ENCODE results near the gene CRIP2. TPM values are rescaled to one million over a fixed set of nuclear protein-coding genes. Genes with fewer than 3 reads are reported as not detected.

CRIP2 gene
- total RNA-seq, 1 experiment from 2014 or later = 1.5 TPM

DNA sequence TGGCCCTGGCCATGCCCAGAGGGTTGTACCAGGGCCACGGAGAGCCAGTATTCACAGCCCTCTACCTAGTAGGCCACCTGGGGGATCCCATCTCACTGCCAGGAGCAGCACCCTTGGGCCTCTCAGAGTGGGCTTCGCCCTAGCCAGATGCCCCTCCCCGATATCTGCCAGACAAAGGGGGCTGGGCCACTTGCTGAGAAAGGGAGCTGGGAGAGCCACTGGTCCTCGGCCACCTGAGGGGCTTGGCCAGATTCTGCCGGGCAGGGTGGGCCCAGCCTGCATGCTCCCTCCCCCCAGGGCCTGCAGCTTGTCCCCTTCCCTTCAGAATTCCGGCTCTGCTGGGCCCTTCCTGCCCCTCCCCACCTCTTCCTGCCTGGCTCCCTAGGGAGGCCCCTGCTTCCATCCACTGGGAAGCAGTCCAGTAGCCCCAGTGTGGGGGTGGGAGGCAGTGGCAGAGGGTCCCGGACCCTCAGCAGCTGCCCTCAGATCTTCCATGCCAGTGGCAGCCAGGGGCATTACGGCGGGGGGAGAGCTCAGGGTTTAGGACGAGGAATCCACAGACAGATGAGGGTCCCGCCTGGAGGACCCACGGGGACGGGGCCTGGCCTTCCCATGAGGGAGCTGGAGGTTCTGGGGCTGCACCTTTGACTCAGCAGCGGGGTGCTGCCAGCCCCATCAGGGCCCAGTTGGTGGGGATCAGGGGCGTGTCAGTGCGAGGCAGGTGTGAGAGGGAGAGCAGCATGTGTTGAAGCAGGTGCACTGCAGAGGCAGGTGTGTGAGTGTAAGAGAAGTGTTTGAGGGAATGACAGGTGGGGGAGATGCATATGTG lies 2.4 kb downstream of the CRIP2 start:
- Histone ChIP-seq H3K27me3 (replicated peaks; ENCODE audit: control insufficient read depth, insufficient read depth, low read length) (no peaks in the 10 kb centered on the region; the same call in 1 of the 2 replicates), H3K36me3 (ENCODE audit: control insufficient read depth, insufficient read depth, low read length) (no peaks in the 10 kb centered on the region), H3K9me3 (no peaks in the 10 kb centered on the region), H3K4me1 (peaks cover 27% of the 10 kb centered on the region), H3K4me3 (ENCODE audit: low read depth, low read length) (no peak overlapping the region)
- no peaks in the 10 kb centered on the region for H3K9me3 Mint-ChIP-seq (ENCODE audit: unreplicated experiment)
- DNase-seq = no peak
- ChIA-PET POLR2A (no interaction called here), CTCF (no interaction called here)
- H3K27ac Mint-ChIP-seq (ENCODE audit: unreplicated experiment) = peak overlapping the region; percentile 26
- peaks cover 9% of the 10 kb centered on the region for H3K36me3 Mint-ChIP-seq (ENCODE audit: insufficient read depth, unreplicated experiment)
- TF ChIP-seq, protein P1, sequence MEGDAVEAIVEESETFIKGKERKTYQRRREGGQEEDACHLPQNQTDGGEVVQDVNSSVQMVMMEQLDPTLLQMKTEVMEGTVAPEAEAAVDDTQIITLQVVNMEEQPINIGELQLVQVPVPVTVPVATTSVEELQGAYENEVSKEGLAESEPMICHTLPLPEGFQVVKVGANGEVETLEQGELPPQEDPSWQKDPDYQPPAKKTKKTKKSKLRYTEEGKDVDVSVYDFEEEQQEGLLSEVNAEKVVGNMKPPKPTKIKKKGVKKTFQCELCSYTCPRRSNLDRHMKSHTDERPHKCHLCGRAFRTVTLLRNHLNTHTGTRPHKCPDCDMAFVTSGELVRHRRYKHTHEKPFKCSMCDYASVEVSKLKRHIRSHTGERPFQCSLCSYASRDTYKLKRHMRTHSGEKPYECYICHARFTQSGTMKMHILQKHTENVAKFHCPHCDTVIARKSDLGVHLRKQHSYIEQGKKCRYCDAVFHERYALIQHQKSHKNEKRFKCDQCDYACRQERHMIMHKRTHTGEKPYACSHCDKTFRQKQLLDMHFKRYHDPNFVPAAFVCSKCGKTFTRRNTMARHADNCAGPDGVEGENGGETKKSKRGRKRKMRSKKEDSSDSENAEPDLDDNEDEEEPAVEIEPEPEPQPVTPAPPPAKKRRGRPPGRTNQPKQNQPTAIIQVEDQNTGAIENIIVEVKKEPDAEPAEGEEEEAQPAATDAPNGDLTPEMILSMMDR (IDR thresholded peaks at IDR 0.05; ENCODE audit: insufficient read depth in 1 of 2, low read depth in 1 of 2, low read length in 1 of 2, severe bottlenecking in 1 of 2, unreplicated experiment in 1 of 2) = no peak
- no peak overlapping the region for H3K4me3 Mint-ChIP-seq (ENCODE audit: unreplicated experiment)
- BruUV-seq (replicated peaks) = no TSS peak
- peaks cover 8% of the 10 kb centered on the region for H3K4me1 Mint-ChIP-seq (ENCODE audit: low read depth, unreplicated experiment)
- H3K27me3 Mint-ChIP-seq (ENCODE audit: insufficient read depth, unreplicated experiment) = peaks cover 7% of the 10 kb centered on the region
- intact Hi-C loops (cut with micrococcal nuclease; ENCODE audit: unreplicated experiment) = no loop called here

DNA sequence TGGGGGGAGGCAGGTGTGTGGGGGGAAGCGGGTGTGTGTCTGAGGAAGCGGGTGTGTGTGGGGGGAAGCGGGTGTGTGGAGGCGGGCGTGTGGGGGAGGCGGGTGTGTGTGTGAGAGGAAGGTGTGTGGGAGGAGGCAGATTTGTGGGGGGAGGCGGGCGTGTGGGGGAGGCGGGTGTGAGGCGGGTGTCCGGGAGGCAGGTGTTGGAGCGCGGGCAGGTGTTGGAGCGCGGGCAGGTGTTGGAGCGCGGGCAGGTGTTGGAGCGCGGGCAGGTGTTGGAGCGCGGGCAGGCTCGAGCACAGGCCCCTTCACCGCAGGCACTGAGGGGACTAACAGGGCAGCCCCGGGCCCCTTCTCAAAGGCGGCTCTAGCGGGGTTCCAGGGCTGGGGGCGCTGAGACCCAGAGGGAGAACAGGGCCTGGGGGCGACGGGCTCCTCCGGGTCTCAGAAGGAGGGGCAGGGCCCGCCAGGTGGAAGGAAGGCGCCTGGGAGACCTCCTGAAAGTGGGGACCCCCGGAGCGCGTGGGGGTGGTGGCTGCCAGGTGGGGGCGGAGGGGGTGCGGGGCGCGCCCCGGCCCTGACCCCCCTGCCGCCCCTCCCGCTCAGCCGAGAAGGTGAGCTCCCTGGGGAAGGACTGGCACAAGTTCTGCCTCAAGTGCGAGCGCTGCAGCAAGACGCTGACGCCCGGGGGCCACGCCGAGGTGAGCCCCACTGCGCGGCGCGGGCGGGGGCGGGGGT lies 3.2 kb downstream of the CRIP2 start:
- TF ChIP-seq, protein P1 (IDR thresholded peaks at IDR 0.05; ENCODE audit: insufficient read depth in 1 of 2, low read depth in 1 of 2, low read length in 1 of 2, severe bottlenecking in 1 of 2, unreplicated experiment in 1 of 2) = no peak
- Histone ChIP-seq H3K4me1 (peaks cover 31% of the 10 kb centered on the region), H3K9me3 (no peaks in the 10 kb centered on the region), H3K27me3 (replicated peaks; ENCODE audit: control insufficient read depth, insufficient read depth, low read length) (no peaks in the 10 kb centered on the region; the same call in 1 of the 2 replicates), H3K4me3 (ENCODE audit: low read depth, low read length) (peak overlapping the region; percentile 10; the same call in 1 of the 2 replicates), H3K36me3 (ENCODE audit: control insufficient read depth, insufficient read depth, low read length) (no peaks in the 10 kb centered on the region)
- DNase-seq = no peak
- Mint-ChIP-seq H3K9me3 (ENCODE audit: unreplicated experiment) (no peaks in the 10 kb centered on the region), H3K27ac (ENCODE audit: unreplicated experiment) (peak overlapping the region; percentile 26), H3K27me3 (ENCODE audit: insufficient read depth, unreplicated experiment) (peaks cover 7% of the 10 kb centered on the region), H3K4me1 (ENCODE audit: low read depth, unreplicated experiment) (peaks cover 13% of the 10 kb centered on the region), H3K36me3 (ENCODE audit: insufficient read depth, unreplicated experiment) (peaks cover 9% of the 10 kb centered on the region), H3K4me3 (ENCODE audit: unreplicated experiment) (no peak overlapping the region)
- intact Hi-C loops (cut with micrococcal nuclease; ENCODE audit: unreplicated experiment) = no loop called here
- no TSS peak for BruUV-seq (replicated peaks)
- ChIA-PET POLR2A (no interaction called here), CTCF (interaction anchor here (0.6 to 0.8 kb wide), 2 partner anchors 12 to 650 kb away, joined by 3 to 4 read pairs; no protein-coding TSS in a partner anchor)

- peaks cover 13% of the 10 kb centered on the region for H3K4me1 Mint-ChIP-seq (ENCODE audit: low read depth, unreplicated experiment)
- CTCF ChIA-PET = interaction anchor here (0.6 to 0.8 kb wide), 3 partner anchors 11 to 651 kb away, joined by 3 to 4 read pairs (median 4); no protein-coding TSS in a partner anchor
- TF ChIP-seq, protein P1 (IDR thresholded peaks at IDR 0.05; ENCODE audit: insufficient read depth in 1 of 2, low read depth in 1 of 2, low read length in 1 of 2, severe bottlenecking in 1 of 2, unreplicated experiment in 1 of 2) = no peak
- peaks cover 7% of the 10 kb centered on the region for H3K27me3 Mint-ChIP-seq (ENCODE audit: insufficient read depth, unreplicated experiment)
- Histone ChIP-seq H3K36me3 (ENCODE audit: control insufficient read depth, insufficient read depth, low read length) (no peaks in the 10 kb centered on the region), H3K4me3 (ENCODE audit: low read depth, low read length) (peak overlapping the region; percentile 10; the same call in 1 of the 2 replicates), H3K27me3 (replicated peaks; ENCODE audit: control insufficient read depth, insufficient read depth, low read length) (no peaks in the 10 kb centered on the region; the same call in 1 of the 2 replicates), H3K4me1 (peaks cover 28% of the 10 kb centered on the region), H3K9me3 (no peaks in the 10 kb centered on the region)
- no peak overlapping the region for H3K27ac Mint-ChIP-seq (ENCODE audit: unreplicated experiment)
- H3K4me3 Mint-ChIP-seq (ENCODE audit: unreplicated experiment) = no peak overlapping the region
- POLR2A ChIA-PET = no interaction called here
- H3K9me3 Mint-ChIP-seq (ENCODE audit: unreplicated experiment) = no peaks in the 10 kb centered on the region
- H3K36me3 Mint-ChIP-seq (ENCODE audit: insufficient read depth, unreplicated experiment) = peaks cover 9% of the 10 kb centered on the region
- intact Hi-C loops (cut with micrococcal nuclease; ENCODE audit: unreplicated experiment) = no loop called here
- no TSS peak for BruUV-seq (replicated peaks)
- DNase-seq = no peak
Measured at GRCh38 chr14:105478398-105479251, 4.0 kb downstream of the CRIP2 start.
